Naive thymus-derived CD4-positive, alpha-beta T cell (primary cell): ENCODE measurements around the gene SPRR2B. TPM values are rescaled to one million over a fixed set of nuclear protein-coding genes. Genes with fewer than 3 reads are reported as not detected.

Source experiments
- ATAC-seq: fragments of 150-1000 bp; cut with Tn5 transposase; 2 replicates; pipeline ENCODE4 v1.10.0; 2021; ENCODE audit warnings: mild to moderate bottlenecking, moderate library complexity
- CTCF ChIA-PET: fragments of 350-600 bp; sonication (Branson Sonifier 250); formaldehyde crosslinking; loops from one replicate; lab custom pipeline; 2021; ENCODE audit warnings: antibody characterized with exemption; lab: Charles Lee
- POLR2A ChIA-PET: fragments of 350-600 bp; sonication (Branson Sonifier 250); formaldehyde crosslinking; loops from one replicate; lab custom pipeline; 2021; ENCODE audit warnings: antibody characterized with exemption, inconsistent platforms; lab: Charles Lee
- DNase-seq, 9 donors: peaks; one replicate each; pipeline versions ENCODE4 v3.0.0 to v3.0.0-alpha.2; 2020 to 2022; ENCODE audit warnings: mixed read lengths in 1 of 9
- H3K27ac ChIP-seq: one replicate; pipeline ENCODE4 v1.7.0; 2013; ENCODE audit warnings: mild to moderate bottlenecking, low read depth, low read length, moderate library complexity
- H3K27me3 ChIP-seq, 2 donors: one replicate each; pipeline ENCODE4 v1.7.0; 2013; ENCODE audit warnings: low read length in 2 of 2, mild to moderate bottlenecking in 2 of 2, moderate library complexity in 2 of 2; ENCODE audit not compliant: control insufficient read depth in 2 of 2, insufficient read depth in 2 of 2
- H3K36me3 ChIP-seq, 3 experiments: 1 replicate in 2 of 3; 2 replicates in 1 of 3; pipeline ENCODE4 v1.7.0; 2013; ENCODE audit warnings: low read length in 3 of 3, mild to moderate bottlenecking in 3 of 3, moderate library complexity in 1 of 3; ENCODE audit not compliant: insufficient read depth in 3 of 3, control insufficient read depth in 2 of 3
- H3K4me1 ChIP-seq, 2 donors: one replicate each; pipeline ENCODE4 v1.7.0; 2013; ENCODE audit warnings: low read length in 2 of 2, mild to moderate bottlenecking in 2 of 2, moderate library complexity in 1 of 2; ENCODE audit not compliant: control insufficient read depth in 2 of 2, insufficient read depth in 2 of 2
- H3K4me3 ChIP-seq: 2 replicates; pipeline ENCODE4 v1.7.0; 2013; ENCODE audit warnings: mild to moderate bottlenecking, low read length
- H3K9me3 ChIP-seq, 3 experiments: 1 replicate in 2 of 3; 2 replicates in 1 of 3; pipeline ENCODE4 v1.7.0; 2013; ENCODE audit warnings: low read length in 3 of 3; ENCODE audit not compliant: control insufficient read depth in 2 of 3
- H3K27ac Mint-ChIP-seq, 9 donors: one replicate each; pipeline ENCODE4 v1.8.0; 2020 to 2022; ENCODE audit warnings: mixed read lengths in 9 of 9, mild to moderate bottlenecking in 8 of 9, moderate library complexity in 5 of 9, inconsistent platforms in 2 of 9
- H3K27me3 Mint-ChIP-seq, 5 donors: one replicate each; pipeline ENCODE4 v1.8.0; 2021 to 2022; ENCODE audit warnings: mixed read lengths in 5 of 5, mild to moderate bottlenecking in 1 of 5
- H3K36me3 Mint-ChIP-seq, 5 donors: one replicate each; pipeline ENCODE4 v1.8.0; 2020 to 2022; ENCODE audit warnings: mixed read lengths in 5 of 5, mild to moderate bottlenecking in 3 of 5, inconsistent platforms in 1 of 5
- H3K4me1 Mint-ChIP-seq, 7 donors: one replicate each; pipeline ENCODE4 v1.8.0; 2020 to 2022; ENCODE audit warnings: mixed read lengths in 7 of 7, mild to moderate bottlenecking in 3 of 7, inconsistent platforms in 1 of 7
- H3K4me3 Mint-ChIP-seq, 10 donors: one replicate each; pipeline ENCODE4 v1.8.0; 2020 to 2022; ENCODE audit warnings: mild to moderate bottlenecking in 10 of 10, mixed read lengths in 10 of 10, moderate library complexity in 6 of 10, inconsistent platforms in 2 of 10
- H3K9me3 Mint-ChIP-seq, 11 donors: one replicate each; pipeline ENCODE4 v1.8.0; 2020 to 2022; ENCODE audit warnings: mixed read lengths in 11 of 11, mild to moderate bottlenecking in 4 of 11, inconsistent platforms in 1 of 11, moderate library complexity in 1 of 11
- intact Hi-C, 2 donors: fragments of 100-400 bp; cut with micrococcal nuclease; formaldehyde crosslinking; loops; one replicate each; pipeline ENCODE4 v1.15.1; 2023
- polyA plus RNA-seq, 2 donors: library from polyadenylated mRNA; unstranded; fragments of 300-500 nt; fragmentation: Illumina TruSeq; gene quantifications; one replicate each; pipeline ENCODE4 v1.2.3, GENCODE V29; 2021
- total RNA-seq, 6 experiments: library from RNA in 5 of 6; stranded (reverse) in 5 of 6; gene quantifications; 1 replicate in 5 of 6; 2 replicates in 1 of 6; pipeline ENCODE4 v1.2.3 and lab custom pipeline; 2021 to 2026

The SPRR2B gene
- total and polyA plus RNA-seq, 7 experiments from 2014 or later: not detected

GRCh38 chr1:153099461-153100045, 28.1 kb upstream of the SPRR2B start:
- H3K4me3 Mint-ChIP-seq: no peak overlapping the region
- H3K9me3 Mint-ChIP-seq: peaks cover 0 to 7% (median 0%) of the 10 kb centered on the region in 11 donors
- H3K27me3 ChIP-seq: no peaks in the 10 kb centered on the region
- no peaks in the 10 kb centered on the region for H3K36me3 ChIP-seq
- H3K4me3 ChIP-seq: no peak overlapping the region
- peaks cover 6 to 65% (median 36%) of the 10 kb centered on the region in 5 donors for H3K27me3 Mint-ChIP-seq
- H3K36me3 Mint-ChIP-seq: no peaks in the 10 kb centered on the region
- DNase-seq (no peak), ATAC-seq (no peak)
- H3K9me3 ChIP-seq: no peaks in the 10 kb centered on the region
- POLR2A ChIA-PET: no interaction called here
- CTCF ChIA-PET: no interaction called here
- no peak overlapping the region for H3K27ac Mint-ChIP-seq
- no peak overlapping the region for H3K27ac ChIP-seq
- H3K4me1 ChIP-seq: no peaks in the 10 kb centered on the region
- H3K4me1 Mint-ChIP-seq: no peaks in the 10 kb centered on the region
- intact Hi-C loops: no loop called here

GRCh38 chr1:153095764-153096163, 24.4 kb upstream of the SPRR2B start:
- ATAC-seq: no peak
- Histone ChIP-seq H3K4me1 (no peaks in the 10 kb centered on the region), H3K27me3 (no peaks in the 10 kb centered on the region), H3K36me3 (no peaks in the 10 kb centered on the region), H3K27ac (no peak overlapping the region), H3K4me3 (no peak overlapping the region), H3K9me3 (no peaks in the 10 kb centered on the region)
- H3K4me1 Mint-ChIP-seq: no peaks in the 10 kb centered on the region
- H3K36me3 Mint-ChIP-seq: no peaks in the 10 kb centered on the region
- ChIA-PET POLR2A (no interaction called here), CTCF (no interaction called here)
- no peaks in the 10 kb centered on the region for H3K9me3 Mint-ChIP-seq
- intact Hi-C loops: no loop called here
- H3K4me3 Mint-ChIP-seq: no peak overlapping the region
- no peak for DNase-seq
- H3K27ac Mint-ChIP-seq: no peak overlapping the region
- peaks cover 6 to 42% (median 24%) of the 10 kb centered on the region in 5 donors for H3K27me3 Mint-ChIP-seq

DNA sequence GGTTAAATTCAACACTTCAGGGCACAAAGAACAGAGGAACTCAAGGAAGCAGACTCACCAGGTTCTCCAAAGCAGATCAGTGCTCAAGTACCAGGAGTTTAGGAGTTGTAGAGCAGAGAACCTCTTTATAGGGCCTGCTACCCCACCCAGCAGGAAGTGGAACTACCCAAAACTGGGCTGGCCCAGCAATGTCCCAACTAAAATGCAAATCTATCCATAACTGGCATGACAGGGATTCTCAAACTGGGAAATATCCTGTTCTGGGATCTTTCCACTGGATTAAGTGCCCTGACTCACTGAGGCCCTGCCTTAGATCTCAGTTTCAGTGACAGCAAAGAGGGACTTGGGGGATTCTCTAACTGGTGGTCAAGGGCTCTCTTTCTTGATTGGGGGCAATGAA, 23.0 kb upstream of the SPRR2B start, which contains the start of gene SPRR2E:
Gene SPRR2E, minus strand, starts transcription at position 101 of the 400 bp plus-strand sequence. CDS start 775 bp downstream, outside the sequence.
- Histone ChIP-seq H3K36me3 (no peaks in the 10 kb centered on the region), H3K27ac (no peak within 1 kb of the TSS), H3K4me3 (no peak within 1 kb of the TSS), H3K27me3 (no peaks in the 10 kb centered on the region), H3K4me1 (no peaks in the 10 kb centered on the region), H3K9me3 (no peaks in the 10 kb centered on the region)
- ChIA-PET POLR2A (no interaction called here), CTCF (no interaction called here)
- no peaks in the 10 kb centered on the region for H3K9me3 Mint-ChIP-seq
- intact Hi-C loops: loop anchor here in 1 of 2 donors (1.0 kb wide), 1 partner anchor 23 kb away; the partner anchor contains the start of gene SPRR2B
- no peaks in the 10 kb centered on the region for H3K36me3 Mint-ChIP-seq
- H3K27ac Mint-ChIP-seq: no peak within 1 kb of the TSS
- no peaks in the 10 kb centered on the region for H3K4me1 Mint-ChIP-seq
- no peak within 1 kb of the TSS for H3K4me3 Mint-ChIP-seq
- ATAC-seq (no peak), DNase-seq (no peak)
- H3K27me3 Mint-ChIP-seq: peaks cover 6 to 33% (median 26%) of the 10 kb centered on the region in 5 donors

- Mint-ChIP-seq H3K27me3 (peaks cover 12 to 27% (median 26%) of the 10 kb centered on the region in 5 donors), H3K4me1 (no peaks in the 10 kb centered on the region), H3K9me3 (peaks cover 0 to 6% (median 0%) of the 10 kb centered on the region in 11 donors), H3K4me3 (no peak overlapping the region), H3K27ac (no peak overlapping the region), H3K36me3 (no peaks in the 10 kb centered on the region)
- intact Hi-C loops: no loop called here
- ATAC-seq (no peak), DNase-seq (no peak)
- no peaks in the 10 kb centered on the region for H3K36me3 ChIP-seq
- H3K4me1 ChIP-seq: no peaks in the 10 kb centered on the region
- no peak overlapping the region for H3K27ac ChIP-seq
- ChIA-PET POLR2A (no interaction called here), CTCF (no interaction called here)
- no peaks in the 10 kb centered on the region for H3K9me3 ChIP-seq
- no peaks in the 10 kb centered on the region for H3K27me3 ChIP-seq
- H3K4me3 ChIP-seq: no peak overlapping the region
Observed at GRCh38 chr1:153087652-153088051, 16.2 kb upstream of the SPRR2B start.

DNA sequence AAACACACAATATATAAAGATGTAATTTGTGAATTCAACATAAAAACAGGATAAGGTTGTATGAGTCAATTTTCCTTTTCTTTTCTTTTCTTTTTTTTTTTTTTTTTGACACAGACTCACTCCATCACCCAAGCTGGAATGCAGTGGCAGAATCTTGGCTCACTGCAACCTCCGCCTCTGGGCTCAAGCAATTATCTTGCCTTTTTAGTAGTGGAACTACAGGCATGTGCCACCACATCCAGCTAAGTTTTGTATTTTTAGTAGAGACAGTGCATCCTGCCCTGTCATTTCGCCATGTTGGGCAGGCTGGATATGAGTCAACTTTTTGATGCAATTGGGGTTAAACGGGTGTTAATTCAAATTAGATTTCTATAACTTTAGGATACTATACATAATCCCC, 10.3 kb upstream of the SPRR2B start:
- Histone ChIP-seq H3K4me3 (no peak overlapping the region), H3K9me3 (no peaks in the 10 kb centered on the region), H3K27me3 (no peaks in the 10 kb centered on the region), H3K27ac (no peak overlapping the region), H3K4me1 (no peaks in the 10 kb centered on the region), H3K36me3 (no peaks in the 10 kb centered on the region)
- ChIA-PET CTCF (no interaction called here), POLR2A (no interaction called here)
- H3K4me1 Mint-ChIP-seq: no peaks in the 10 kb centered on the region
- intact Hi-C loops: no loop called here
- DNase-seq (no peak), ATAC-seq (no peak)
- H3K4me3 Mint-ChIP-seq: no peak overlapping the region
- H3K27ac Mint-ChIP-seq: no peak overlapping the region
- peaks cover 2 to 37% (median 31%) of the 10 kb centered on the region in 5 donors for H3K27me3 Mint-ChIP-seq
- H3K9me3 Mint-ChIP-seq: peaks cover 0 to 31% (median 10%) of the 10 kb centered on the region in 11 donors
- peaks cover 0 to 5% (median 3%) of the 10 kb centered on the region in 5 donors for H3K36me3 Mint-ChIP-seq

DNA sequence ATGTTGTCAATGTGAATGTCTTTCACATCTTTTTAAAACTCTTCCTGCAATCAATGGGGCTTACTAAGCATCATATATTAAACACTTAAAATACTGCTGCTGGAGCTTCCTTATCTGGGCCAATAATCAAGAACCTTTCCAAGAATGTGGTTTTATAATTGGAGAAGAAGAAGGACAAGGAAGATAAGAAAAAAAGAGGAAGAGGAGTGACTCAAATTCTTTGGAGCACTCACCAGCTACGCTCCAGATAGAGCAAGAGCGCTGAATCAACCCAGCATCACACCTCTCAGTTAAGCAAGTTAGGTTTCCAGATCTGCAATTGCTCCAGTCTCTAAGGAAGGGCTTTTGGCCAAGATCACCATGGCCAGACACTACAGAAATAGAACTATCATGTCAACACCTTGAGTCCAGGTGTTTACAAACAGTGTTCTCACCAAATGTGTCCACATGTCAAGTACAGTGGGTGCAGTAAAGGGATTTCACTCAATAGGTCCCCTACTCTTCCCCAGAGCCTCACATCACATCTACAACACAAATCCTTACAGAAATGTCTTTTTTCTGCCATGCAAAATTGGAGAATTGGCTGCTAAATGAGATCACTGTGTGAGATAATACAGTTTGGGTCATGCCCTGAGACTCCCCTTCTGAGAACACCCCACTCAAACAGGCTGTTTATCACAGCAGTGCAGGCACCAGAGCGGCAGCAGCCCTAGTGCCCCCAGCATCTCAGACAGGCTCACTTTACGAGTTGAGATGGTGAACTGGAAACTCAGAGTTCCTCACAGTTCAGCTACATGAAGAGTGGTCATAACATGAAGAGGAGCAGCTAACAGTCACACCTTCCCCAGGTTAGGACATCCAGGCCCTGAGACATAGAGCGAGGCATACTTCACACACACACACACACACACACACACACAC, 1.7 kb upstream of the SPRR2B start:
- H3K27me3 ChIP-seq: no peaks in the 10 kb centered on the region
- no peak overlapping the region for H3K4me3 Mint-ChIP-seq
- peaks cover 0 to 4% (median 0%) of the 10 kb centered on the region in 5 donors for H3K36me3 Mint-ChIP-seq
- DNase-seq (no peak), ATAC-seq (no peak)
- H3K27ac ChIP-seq: no peak overlapping the region
- intact Hi-C loops: no loop called here
- no peak overlapping the region for H3K4me3 ChIP-seq
- no peaks in the 10 kb centered on the region for H3K4me1 ChIP-seq
- H3K27ac Mint-ChIP-seq: no peak overlapping the region
- ChIA-PET POLR2A (no interaction called here), CTCF (no interaction called here)
- H3K27me3 Mint-ChIP-seq: peaks cover under 1 to 27% (median 19%) of the 10 kb centered on the region in 5 donors
- no peaks in the 10 kb centered on the region for H3K9me3 ChIP-seq
- H3K9me3 Mint-ChIP-seq: peaks cover 0 to 8% (median 3%) of the 10 kb centered on the region in 11 donors
- no peaks in the 10 kb centered on the region for H3K4me1 Mint-ChIP-seq
- H3K36me3 ChIP-seq: no peaks in the 10 kb centered on the region
